Fibroblast of lung (primary cell): ENCODE data around the gene JAKMIP3.

Source experiments
- CTCF ChIP-seq, 2 donors: IDR thresholded peaks in 1 of 2; conservative IDR thresholded peaks in 1 of 2; 1 replicate in 1 of 2; 2 replicates in 1 of 2; pipeline ENCODE4 v1.5.1; 2011 to 2012; ENCODE audit warnings: low read length in 2 of 2, control low read depth in 1 of 2, inconsistent platforms in 1 of 2, low read depth in 1 of 2, mild to moderate bottlenecking in 1 of 2
- EZH2 ChIP-seq: IDR thresholded peaks from 2 replicates; pipeline ENCODE4 v1.5.1; 2012; ENCODE audit warnings: low read length, control low read depth, mild to moderate bottlenecking; ENCODE audit errors: missing control alignments

GRCh38 chr10:132044803-132045202 is 20.9 kb upstream of the JAKMIP3 start:
- TF ChIP-seq CTCF (conservative IDR thresholded peaks at IDR 0.05 in 1 of 2, IDR thresholded peaks at IDR 0.05 in 1 of 2; ENCODE audit: low read depth in 1 of 2, low read length in 2 of 2) = no peak
- TF ChIP-seq EZH2 = no peak
